ENCODE data around the gene SORCS3. TPM values are rescaled to one million over a fixed set of nuclear protein-coding genes. Genes with fewer than 3 reads are reported as not detected.

Gene SORCS3
- total RNA-seq, 1 donor from 2014 or later: not detected

- intact Hi-C loops (cut with DNase I): no loop called here
- DNase-seq: no peak
- H3K27ac ChIP-seq: no peak overlapping the region
Measured at GRCh38 chr10:104922810-104923209, 281.7 kb downstream of the SORCS3 start.

GRCh38 chr10:104923501-104923900, 282.4 kb downstream of the SORCS3 start:
- DNase-seq: no peak
- H3K27ac ChIP-seq: no peak overlapping the region
- no peak for TF ChIP-seq CTCF (IDR thresholded peaks at IDR 0.05)
- no peaks in the 10 kb centered on the region for H3K36me3 ChIP-seq
- no peak overlapping the region for H3K4me3 ChIP-seq
- no peaks in the 10 kb centered on the region for H3K27me3 ChIP-seq (ENCODE audit: low read depth)
- no peaks in the 10 kb centered on the region for H3K9me3 ChIP-seq
- intact Hi-C loops (cut with DNase I): no loop called here
- H3K4me1 ChIP-seq: no peaks in the 10 kb centered on the region
- ATAC-seq: no peak

More at GRCh38 chr10:104922810-104923209, 281.7 kb downstream of the SORCS3 start:
- no peaks in the 10 kb centered on the region for H3K36me3 ChIP-seq
- H3K4me1 ChIP-seq: no peaks in the 10 kb centered on the region
- TF ChIP-seq CTCF (IDR thresholded peaks at IDR 0.05): no peak
- H3K4me3 ChIP-seq: no peak overlapping the region
- ATAC-seq: no peak
- no peaks in the 10 kb centered on the region for H3K27me3 ChIP-seq (ENCODE audit: low read depth)
- no peaks in the 10 kb centered on the region for H3K9me3 ChIP-seq

- H3K4me1 ChIP-seq: no peaks in the 10 kb centered on the region
- intact Hi-C loops (cut with DNase I): no loop called here
- no peaks in the 10 kb centered on the region for H3K36me3 ChIP-seq
- no peak for TF ChIP-seq CTCF (IDR thresholded peaks at IDR 0.05)
- no peak overlapping the region for H3K4me3 ChIP-seq
- no peaks in the 10 kb centered on the region for H3K9me3 ChIP-seq
- DNase-seq: no peak
- no peak for ATAC-seq
- H3K27me3 ChIP-seq (ENCODE audit: low read depth): no peaks in the 10 kb centered on the region
- H3K27ac ChIP-seq: no peak overlapping the region
Measured at GRCh38 chr10:104924101-104924795, 283.2 kb downstream of the SORCS3 start.

GRCh38 chr10:104925232-104925851, 284.3 kb downstream of the SORCS3 start:
- no peaks in the 10 kb centered on the region for H3K36me3 ChIP-seq
- no peaks in the 10 kb centered on the region for H3K27me3 ChIP-seq (ENCODE audit: low read depth)
- no peak for DNase-seq
- no peak for ATAC-seq
- no peaks in the 10 kb centered on the region for H3K4me1 ChIP-seq
- no peak overlapping the region for H3K27ac ChIP-seq
- no peak overlapping the region for H3K4me3 ChIP-seq
- TF ChIP-seq CTCF (IDR thresholded peaks at IDR 0.05): peak; percentile 71
- H3K9me3 ChIP-seq: no peaks in the 10 kb centered on the region
- intact Hi-C loops (cut with DNase I): no loop called here

GRCh38 chr10:104928734-104929133, 287.6 kb downstream of the SORCS3 start:
- no peak for ATAC-seq
- DNase-seq: no peak
- Histone ChIP-seq H3K27ac (no peak overlapping the region), H3K4me3 (no peak overlapping the region), H3K4me1 (no peaks in the 10 kb centered on the region), H3K36me3 (no peaks in the 10 kb centered on the region), H3K9me3 (no peaks in the 10 kb centered on the region), H3K27me3 (ENCODE audit: low read depth) (no peaks in the 10 kb centered on the region)
- intact Hi-C loops (cut with DNase I): no loop called here
- TF ChIP-seq CTCF (IDR thresholded peaks at IDR 0.05): no peak

Data from lower lobe of right lung (tissue), 2 donors.